ENCODE measurements around the gene CRHR1. TPM values are rescaled to one million over a fixed set of nuclear protein-coding genes. Genes with fewer than 3 reads are reported as not detected.

CRHR1 gene
- polyA plus RNA-seq, 6 donors from 2014 or later, result not detected

- no peaks in the 10 kb centered on the region for H3K9me3 Mint-ChIP-seq
- ATAC-seq (ENCODE audit: low read depth in 2 of 2) (no peak), DNase-seq (no peak)
- H3K27ac Mint-ChIP-seq, result no peak overlapping the region
- peaks cover 0 to 37% (median 15%) of the 10 kb centered on the region in 3 donors for H3K27me3 Mint-ChIP-seq
- H3K4me1 Mint-ChIP-seq, result no peaks in the 10 kb centered on the region
- no peak overlapping the region for H3K4me3 Mint-ChIP-seq
- H3K36me3 Mint-ChIP-seq, result no peaks in the 10 kb centered on the region
Observed at GRCh38 chr17:45824901-45825492, 40.9 kb downstream of the CRHR1 start.

GRCh38 chr17:45825792-45826191 is 41.7 kb downstream of the CRHR1 start:
- ATAC-seq (ENCODE audit: low read depth in 2 of 2) (no peak), DNase-seq (no peak)
- H3K36me3 Mint-ChIP-seq, result no peaks in the 10 kb centered on the region
- no peak overlapping the region for H3K27ac Mint-ChIP-seq
- H3K4me3 Mint-ChIP-seq, result no peak overlapping the region
- H3K9me3 Mint-ChIP-seq, result no peaks in the 10 kb centered on the region
- peaks cover 0 to 32% (median 15%) of the 10 kb centered on the region in 3 donors for H3K27me3 Mint-ChIP-seq
- no peaks in the 10 kb centered on the region for H3K4me1 Mint-ChIP-seq

GRCh38 chr17:45826919-45827588 is 42.9 kb downstream of the CRHR1 start:
- DNase-seq (no peak), ATAC-seq (ENCODE audit: low read depth in 2 of 2) (no peak)
- Mint-ChIP-seq H3K4me1 (no peaks in the 10 kb centered on the region), H3K27ac (no peak overlapping the region), H3K36me3 (no peaks in the 10 kb centered on the region), H3K4me3 (no peak overlapping the region), H3K9me3 (no peaks in the 10 kb centered on the region), H3K27me3 (peaks cover 0 to 29% (median 15%) of the 10 kb centered on the region in 3 donors)

GRCh38 chr17:45828171-45828570 is 44.1 kb downstream of the CRHR1 start:
- Mint-ChIP-seq H3K27ac (no peak overlapping the region), H3K9me3 (no peaks in the 10 kb centered on the region), H3K4me3 (no peak overlapping the region), H3K27me3 (peaks cover 0 to 29% (median 15%) of the 10 kb centered on the region in 3 donors), H3K36me3 (no peaks in the 10 kb centered on the region), H3K4me1 (no peaks in the 10 kb centered on the region)
- ATAC-seq (ENCODE audit: low read depth in 2 of 2) (no peak), DNase-seq (no peak)

- H3K4me1 Mint-ChIP-seq, result no peaks in the 10 kb centered on the region
- peaks cover 0 to 30% (median 16%) of the 10 kb centered on the region in 3 donors for H3K27me3 Mint-ChIP-seq
- no peaks in the 10 kb centered on the region for H3K9me3 Mint-ChIP-seq
- H3K36me3 Mint-ChIP-seq, result no peaks in the 10 kb centered on the region
- no peak overlapping the region for H3K27ac Mint-ChIP-seq
- no peak for DNase-seq
- H3K4me3 Mint-ChIP-seq, result no peak overlapping the region
- no peak for ATAC-seq (ENCODE audit: low read depth in 2 of 2)
Observed at GRCh38 chr17:45828582-45829133, 44.5 kb downstream of the CRHR1 start.

GRCh38 chr17:45833920-45834319 is 49.8 kb downstream of the CRHR1 start:
- DNase-seq (no peak), ATAC-seq (ENCODE audit: low read depth in 2 of 2) (no peak)
- Mint-ChIP-seq H3K9me3 (no peaks in the 10 kb centered on the region), H3K4me3 (no peak overlapping the region), H3K27ac (no peak overlapping the region), H3K27me3 (peaks cover 0 to 35% (median 31%) of the 10 kb centered on the region in 3 donors), H3K36me3 (no peaks in the 10 kb centered on the region), H3K4me1 (no peaks in the 10 kb centered on the region)

- no peak overlapping the region for H3K4me3 Mint-ChIP-seq
Observed at GRCh38 chr17:45834471-45835396, 50.6 kb downstream of the CRHR1 start.

GRCh38 chr17:45835481-45835880 is 51.4 kb downstream of the CRHR1 start:
- Mint-ChIP-seq H3K36me3 (no peaks in the 10 kb centered on the region), H3K27me3 (peaks cover 0 to 29% (median 28%) of the 10 kb centered on the region in 3 donors), H3K4me3 (no peak overlapping the region), H3K4me1 (no peaks in the 10 kb centered on the region), H3K9me3 (no peaks in the 10 kb centered on the region), H3K27ac (no peak overlapping the region)
- ATAC-seq (ENCODE audit: low read depth in 2 of 2) (no peak), DNase-seq (no peak)

More at GRCh38 chr17:45834471-45835396, 50.6 kb downstream of the CRHR1 start:
- no peak for DNase-seq
- Mint-ChIP-seq H3K9me3 (no peaks in the 10 kb centered on the region), H3K4me1 (no peaks in the 10 kb centered on the region), H3K36me3 (no peaks in the 10 kb centered on the region), H3K27me3 (peaks cover 0 to 28% (median 28%) of the 10 kb centered on the region in 3 donors), H3K27ac (peak overlapping the region in 1 of 6 donors; percentile 60)
- no peak for ATAC-seq (ENCODE audit: low read depth in 2 of 2)

- DNase-seq, result no peak
- no peaks in the 10 kb centered on the region for H3K36me3 Mint-ChIP-seq
- ATAC-seq (ENCODE audit: low read depth in 2 of 2), result no peak
- peaks cover 0 to 31% (median 28%) of the 10 kb centered on the region in 3 donors for H3K27me3 Mint-ChIP-seq
- H3K9me3 Mint-ChIP-seq, result no peaks in the 10 kb centered on the region
- no peak overlapping the region for H3K4me3 Mint-ChIP-seq
- no peak overlapping the region for H3K27ac Mint-ChIP-seq
- no peaks in the 10 kb centered on the region for H3K4me1 Mint-ChIP-seq
Observed at GRCh38 chr17:45836047-45837044, 52.2 kb downstream of the CRHR1 start.

GRCh38 chr17:45837187-45837586 is 53.1 kb downstream of the CRHR1 start:
- H3K9me3 Mint-ChIP-seq, result no peaks in the 10 kb centered on the region
- H3K36me3 Mint-ChIP-seq, result no peaks in the 10 kb centered on the region
- no peaks in the 10 kb centered on the region for H3K4me1 Mint-ChIP-seq
- ATAC-seq (ENCODE audit: low read depth in 2 of 2), result no peak
- peaks cover 0 to 34% (median 28%) of the 10 kb centered on the region in 3 donors for H3K27me3 Mint-ChIP-seq
- no peak overlapping the region for H3K4me3 Mint-ChIP-seq
- H3K27ac Mint-ChIP-seq, result peak overlapping the region in 1 of 6 donors; percentile 20
- DNase-seq, result no peak

GRCh38 chr17:45837603-45838002 is 53.5 kb downstream of the CRHR1 start:
- Mint-ChIP-seq H3K4me3 (no peak overlapping the region), H3K36me3 (no peaks in the 10 kb centered on the region), H3K9me3 (no peaks in the 10 kb centered on the region), H3K27me3 (peaks cover 0 to 38% (median 28%) of the 10 kb centered on the region in 3 donors), H3K4me1 (no peaks in the 10 kb centered on the region), H3K27ac (no peak overlapping the region)
- no peak for DNase-seq
- no peak for ATAC-seq (ENCODE audit: low read depth in 2 of 2)

- H3K9me3 Mint-ChIP-seq, result no peaks in the 10 kb centered on the region
- no peaks in the 10 kb centered on the region for H3K4me1 Mint-ChIP-seq
- ATAC-seq (ENCODE audit: low read depth in 2 of 2), result no peak
- DNase-seq, result no peak
- H3K36me3 Mint-ChIP-seq, result no peaks in the 10 kb centered on the region
- H3K27ac Mint-ChIP-seq, result no peak overlapping the region
- peak overlapping the region in 1 of 8 donors; percentile 50 for H3K4me3 Mint-ChIP-seq
- H3K27me3 Mint-ChIP-seq, result peaks cover 0 to 37% (median 26%) of the 10 kb centered on the region in 3 donors
Observed at GRCh38 chr17:45838751-45839295, 54.7 kb downstream of the CRHR1 start.

Measured in naive B cell (primary cell).